Esophagus muscularis mucosa (tissue), 4 donors: ENCODE data around the gene TMEM235. TPM values are rescaled to one million over a fixed set of nuclear protein-coding genes. Genes with fewer than 3 reads are reported as not detected.
A peak's percentile ranks its signal among the peaks of the same experiment; 100 is the strongest.

ENCODE experiments used
- DNase-seq: peaks from one replicate; pipeline ENCODE4 v3.0.0-alpha.2; 2017; ENCODE audit errors: extremely low spot score
- H3K27ac ChIP-seq, 4 donors: fragments of 200-600 bp; sonication (generic); replicated peaks in 1 of 4; 1 replicate in 3 of 4; 2 replicates in 1 of 4; pipeline ENCODE4 v1.5.1; 2016 to 2019; ENCODE audit warnings: mild to moderate bottlenecking in 1 of 4
- H3K27me3 ChIP-seq, 4 donors: fragments of 200-600 bp; sonication (generic); one replicate each; pipeline versions ENCODE4 v1.5.1 to v1.6.0; 2016 to 2019
- H3K36me3 ChIP-seq, 4 donors: fragments of 200-600 bp; sonication (generic); one replicate each; pipeline ENCODE4 v1.5.1; 2016 to 2019
- H3K4me1 ChIP-seq, 4 donors: fragments of 200-600 bp; sonication (generic); one replicate each; pipeline ENCODE4 v1.5.1; 2016 to 2019
- H3K4me3 ChIP-seq, 4 donors: fragments of 200-600 bp; sonication (generic); 1 replicate in 2 of 4; 2 replicates in 2 of 4; pipeline ENCODE4 v1.5.1; 2016 to 2019; ENCODE audit warnings: mild to moderate bottlenecking in 4 of 4, moderate library complexity in 1 of 4
- H3K9me3 ChIP-seq, 4 donors: fragments of 200-600 bp; sonication (generic); 1 replicate in 3 of 4; 2 replicates in 1 of 4; pipeline ENCODE4 v1.5.1; 2016 to 2019
- CTCF ChIP-seq, 3 experiments: fragments of 200-600 bp in 2 of 3; fragments of 450-650 bp in 1 of 3; sonication (generic) in 2 of 3; IDR thresholded peaks; one replicate each; pipeline ENCODE4 v1.5.1; 2017 to 2019; ENCODE audit warnings: antibody characterized with exemption in 3 of 3, mild to moderate bottlenecking in 2 of 3, moderate library complexity in 1 of 3
- EP300 ChIP-seq: sonication (generic); formaldehyde crosslinking; IDR thresholded peaks from one replicate; pipeline ENCODE4 v1.6.1; 2017; ENCODE audit warnings: antibody characterized with exemption
- POLR2A ChIP-seq: fragments of 450-650 bp; IDR thresholded peaks from one replicate; pipeline ENCODE4 v1.6.1; 2017; ENCODE audit warnings: antibody characterized with exemption, moderate library complexity, mild to moderate bottlenecking, low read depth
- POLR2AphosphoS5 ChIP-seq, 2 donors: sonication (generic); formaldehyde crosslinking; IDR thresholded peaks; one replicate each; pipeline ENCODE4 v1.6.1; 2017; ENCODE audit warnings: antibody characterized with exemption in 2 of 2
- whole genome bisulfite sequencing: methylation state at CpG from one replicate; pipeline ENCODE4 v1.1.5; 2018; 5-methylcytosine and 5-hydroxymethylcytosine counted together
- intact Hi-C: fragments of 100-400 bp; cut with DNase I; formaldehyde crosslinking; loops from one replicate; pipeline ENCODE4 v1.15.1; 2023
- total RNA-seq, 4 donors: library from RNA; depleted of rRNA; stranded (reverse); fragments of >200 nt; gene quantifications; one replicate each; pipeline versions ENCODE4 v1.1.0 to v1.2.1, GENCODE V29; 2016

TMEM235 gene
- total RNA-seq, 4 donors from 2014 or later: not detected

- Histone ChIP-seq H3K36me3 (no peaks in the 10 kb centered on the region), H3K9me3 (no peaks in the 10 kb centered on the region), H3K4me3 (no peak overlapping the region), H3K4me1 (peaks cover 16 to 23% (median 17%) of the 10 kb centered on the region in 4 donors), H3K27ac (peak overlapping the region; percentile 35 to 72 (median 48)), H3K27me3 (peaks cover 0 to 5% (median 0%) of the 10 kb centered on the region in 4 donors)
- TF ChIP-seq POLR2A (no peak), POLR2AphosphoS5 (IDR thresholded peaks at IDR 0.05) (no peak), EP300 (no peak), CTCF (IDR thresholded peaks at IDR 0.05) (no peak)
- no peak for DNase-seq
- WGBS: 88% methylated on average over 6 of the region's 9 CpGs
- intact Hi-C loops: no loop called here
Observed at GRCh38 chr17:78263736-78264340, 32.4 kb downstream of the TMEM235 start.

GRCh38 chr17:78264590-78264989 lies 33.2 kb downstream of the TMEM235 start:
- Histone ChIP-seq H3K36me3 (no peaks in the 10 kb centered on the region), H3K4me1 (peaks cover 15 to 23% (median 20%) of the 10 kb centered on the region in 4 donors), H3K9me3 (no peaks in the 10 kb centered on the region), H3K27ac (no peak overlapping the region), H3K4me3 (no peak overlapping the region), H3K27me3 (peaks cover 0 to 12% (median 0%) of the 10 kb centered on the region in 4 donors)
- DNase-seq: no peak
- TF ChIP-seq EP300 (no peak), CTCF (IDR thresholded peaks at IDR 0.05) (no peak), POLR2AphosphoS5 (IDR thresholded peaks at IDR 0.05) (no peak)
- WGBS: 67% methylated on average over 5 of the region's 5 CpGs
- intact Hi-C loops: no loop called here

- 95% methylated on average over 10 of the region's 10 CpGs for WGBS
- H3K27ac ChIP-seq: no peak overlapping the region
- no peak for DNase-seq
- TF ChIP-seq CTCF (IDR thresholded peaks at IDR 0.05) (no peak), EP300 (no peak), POLR2A (no peak), POLR2AphosphoS5 (IDR thresholded peaks at IDR 0.05) (no peak)
- no peaks in the 10 kb centered on the region for H3K9me3 ChIP-seq
- no peak overlapping the region for H3K4me3 ChIP-seq
- H3K4me1 ChIP-seq: peaks cover 18 to 28% (median 22%) of the 10 kb centered on the region in 4 donors
- intact Hi-C loops: no loop called here
- H3K36me3 ChIP-seq: no peaks in the 10 kb centered on the region
- H3K27me3 ChIP-seq: peaks cover 0 to 18% (median 0%) of the 10 kb centered on the region in 4 donors
Observed at GRCh38 chr17:78265121-78265520, 33.7 kb downstream of the TMEM235 start.

GRCh38 chr17:78266231-78266631 lies 34.8 kb downstream of the TMEM235 start:
- DNase-seq: no peak
- H3K4me1 ChIP-seq: peaks cover 18 to 28% (median 22%) of the 10 kb centered on the region in 4 donors
- no peaks in the 10 kb centered on the region for H3K9me3 ChIP-seq
- peaks cover 0 to 29% (median 0%) of the 10 kb centered on the region in 4 donors for H3K27me3 ChIP-seq
- no peak overlapping the region for H3K4me3 ChIP-seq
- H3K36me3 ChIP-seq: no peaks in the 10 kb centered on the region
- H3K27ac ChIP-seq: no peak overlapping the region
- TF ChIP-seq EP300 (no peak), POLR2AphosphoS5 (IDR thresholded peaks at IDR 0.05) (no peak), CTCF (IDR thresholded peaks at IDR 0.05) (no peak), POLR2A (no peak)
- intact Hi-C loops: no loop called here
- 84% methylated on average over 6 of the region's 6 CpGs for WGBS

- Histone ChIP-seq H3K27me3 (peaks cover 0 to 34% (median 0%) of the 10 kb centered on the region in 4 donors), H3K27ac (no peak overlapping the region), H3K4me1 (peaks cover 18 to 28% (median 22%) of the 10 kb centered on the region in 4 donors), H3K36me3 (no peaks in the 10 kb centered on the region), H3K4me3 (no peak overlapping the region), H3K9me3 (no peaks in the 10 kb centered on the region)
- intact Hi-C loops: no loop called here
- DNase-seq: no peak
- 86% methylated on average over 8 of the region's 9 CpGs for WGBS
- TF ChIP-seq POLR2AphosphoS5 (IDR thresholded peaks at IDR 0.05) (no peak), POLR2A (no peak), EP300 (no peak), CTCF (IDR thresholded peaks at IDR 0.05) (no peak)
Observed at GRCh38 chr17:78266771-78267170, 35.3 kb downstream of the TMEM235 start.
